CD14-positive monocyte (primary cell): ENCODE measurements around the gene LAMA3. TPM values are rescaled to one million over a fixed set of nuclear protein-coding genes. Genes with fewer than 3 reads are reported as not detected.

Experiments
- DNase-seq, 3 donors: peaks; one replicate each; pipeline ENCODE4 v3.0.0-alpha.2; 2011 to 2022
- H2AFZ ChIP-seq: 2 replicates; pipeline ENCODE4 v1.6.0; 2012; ENCODE audit warnings: mild to moderate bottlenecking, low read depth, low read length, inconsistent platforms; ENCODE audit not compliant: insufficient read depth, poor library complexity, severe bottlenecking
- H3K27ac ChIP-seq, 2 donors: 1 replicate in 1 of 2; 2 replicates in 1 of 2; pipeline ENCODE4 v1.5.1; 2012 to 2013; ENCODE audit warnings: low read length in 2 of 2, control low read depth in 1 of 2, inconsistent platforms in 1 of 2, low read depth in 1 of 2, mild to moderate bottlenecking in 1 of 2
- H3K27me3 ChIP-seq, 2 donors: one replicate each; pipeline versions ENCODE4 v1.6.0 to v1.6.1; 2011 to 2013; ENCODE audit warnings: low read length in 2 of 2; ENCODE audit not compliant: control insufficient read depth in 2 of 2, insufficient read depth in 2 of 2
- H3K36me3 ChIP-seq, 2 donors: replicated peaks in 1 of 2; 1 replicate in 1 of 2; 2 replicates in 1 of 2; pipeline versions ENCODE4 v1.5.1 to v1.6.1; 2012 to 2013; ENCODE audit warnings: low read length in 2 of 2, control low read depth in 1 of 2, inconsistent platforms in 1 of 2, mild to moderate bottlenecking in 1 of 2; ENCODE audit not compliant: insufficient read depth in 2 of 2, control insufficient read depth in 1 of 2
- H3K4me1 ChIP-seq, 2 donors: 1 replicate in 1 of 2; 2 replicates in 1 of 2; pipeline versions ENCODE4 v1.5.1 to v1.6.1; 2012 to 2013; ENCODE audit warnings: low read length in 2 of 2, control low read depth in 1 of 2, inconsistent platforms in 1 of 2, mild to moderate bottlenecking in 1 of 2, moderate library complexity in 1 of 2; ENCODE audit not compliant: insufficient read depth in 2 of 2, control insufficient read depth in 1 of 2
- H3K4me2 ChIP-seq: replicated peaks from 2 replicates; pipeline ENCODE3; 2012; ENCODE audit warnings: low read length, moderate library complexity, mild to moderate bottlenecking; ENCODE audit not compliant: poor library complexity, severe bottlenecking; ENCODE audit errors: extremely low read depth
- H3K4me3 ChIP-seq, 3 experiments: fragments of 200-600 bp in 1 of 3; sonication (generic) in 1 of 3; replicated peaks in 1 of 3; 1 replicate in 2 of 3; 2 replicates in 1 of 3; pipeline ENCODE4 v1.5.1; 2011 to 2013; ENCODE audit warnings: low read length in 3 of 3, mild to moderate bottlenecking in 3 of 3, control low read depth in 2 of 3, low read depth in 2 of 3, inconsistent platforms in 1 of 3, moderate library complexity in 1 of 3
- H3K79me2 ChIP-seq: 2 replicates; pipeline ENCODE4 v1.6.0; 2012; ENCODE audit warnings: mild to moderate bottlenecking, control low read depth, inconsistent platforms, low read length, moderate library complexity; ENCODE audit not compliant: insufficient read depth
- H3K9ac ChIP-seq: 2 replicates; pipeline ENCODE4 v1.6.0; 2017; ENCODE audit warnings: low read length, mild to moderate bottlenecking; ENCODE audit not compliant: insufficient read depth, poor library complexity, severe bottlenecking
- H3K9me3 ChIP-seq, 2 donors: replicated peaks in 1 of 2; 1 replicate in 1 of 2; 2 replicates in 1 of 2; pipeline versions ENCODE4 v1.5.1 to v1.6.1; 2012 to 2013; ENCODE audit warnings: low read length in 2 of 2, control low read depth in 1 of 2; ENCODE audit not compliant: control insufficient read depth in 1 of 2, insufficient read depth in 1 of 2
- H4K20me1 ChIP-seq: 2 replicates; pipeline ENCODE4 v1.6.0; 2012; ENCODE audit warnings: mild to moderate bottlenecking, low read length, control low read depth, moderate library complexity; ENCODE audit not compliant: insufficient read depth
- H3K27ac Mint-ChIP-seq, 7 donors: one replicate each; pipeline ENCODE4 v1.8.0; 2020; ENCODE audit warnings: mild to moderate bottlenecking in 7 of 7, mixed read lengths in 7 of 7, moderate library complexity in 6 of 7, inconsistent platforms in 2 of 7
- H3K27me3 Mint-ChIP-seq, 3 donors: one replicate each; pipeline ENCODE4 v1.8.0; 2021 to 2022; ENCODE audit warnings: low read depth in 3 of 3, mild to moderate bottlenecking in 3 of 3, mixed read lengths in 3 of 3, moderate library complexity in 3 of 3, inconsistent platforms in 1 of 3
- H3K36me3 Mint-ChIP-seq, 2 donors: one replicate each; pipeline ENCODE4 v1.8.0; 2020; ENCODE audit warnings: mixed read lengths in 2 of 2, inconsistent platforms in 1 of 2, mild to moderate bottlenecking in 1 of 2
- H3K4me1 Mint-ChIP-seq: one replicate; pipeline ENCODE4 v1.8.0; 2020; ENCODE audit warnings: mild to moderate bottlenecking, mixed read lengths
- H3K4me3 Mint-ChIP-seq, 2 donors: one replicate each; pipeline ENCODE4 v1.8.0; 2020; ENCODE audit warnings: mild to moderate bottlenecking in 2 of 2, mixed read lengths in 2 of 2, moderate library complexity in 1 of 2
- H3K9me3 Mint-ChIP-seq, 7 donors: one replicate each; pipeline ENCODE4 v1.8.0; 2020 to 2022; ENCODE audit warnings: mixed read lengths in 7 of 7, mild to moderate bottlenecking in 6 of 7, moderate library complexity in 6 of 7, inconsistent platforms in 2 of 7
- CTCF ChIP-seq: fragments of 200-600 bp; IDR thresholded peaks from one replicate; pipeline ENCODE4 v1.8.0; 2022; ENCODE audit warnings: antibody characterized with exemption, mild to moderate bottlenecking
- WGBS: methylation state at CpG from one replicate; pipeline ENCODE4 v1.1.5; 2013; ENCODE audit warnings: missing lambda C conversion rate; ENCODE audit not compliant: insufficient coverage; 5-methylcytosine and 5-hydroxymethylcytosine counted together
- intact Hi-C, 2 donors: fragments of 100-400 bp; cut with micrococcal nuclease; formaldehyde crosslinking; loops; one replicate each; pipeline versions ENCODE4 v1.15.0 to v1.15.1; 2023
- polyA plus RNA-seq, 3 donors: library from polyadenylated mRNA; depleted of rRNA in 1 of 3; unstranded in 2 of 3; stranded (reverse) in 1 of 3; fragments of 300-500 nt in 2 of 3; fragments of >200 nt in 1 of 3; fragmentation: Illumina TruSeq in 2 of 3; gene quantifications; 1 replicate in 2 of 3; 2 replicates in 1 of 3; pipeline ENCODE4 v1.2.3, GENCODE V29; 2012 to 2021

LAMA3 gene
- polyA plus RNA-seq, 3 donors: not detected

- no peak overlapping the region for H3K27ac Mint-ChIP-seq
- no peaks in the 10 kb centered on the region for H3K27me3 ChIP-seq
- H3K4me3 Mint-ChIP-seq: no peak overlapping the region
- peaks cover 1 to 7% (median 4%) of the 10 kb centered on the region in 3 donors for H3K27me3 Mint-ChIP-seq
- H3K4me1 ChIP-seq: no peaks in the 10 kb centered on the region
- peaks cover 5% of the 10 kb centered on the region for H3K4me1 Mint-ChIP-seq
- no peak overlapping the region for H3K4me3 ChIP-seq
- no peaks in the 10 kb centered on the region for H3K79me2 ChIP-seq
- intact Hi-C loops: loop anchor here in 1 of 2 donors (10.0 kb wide), 1 partner anchor 188 kb away; no protein-coding TSS in a partner anchor
- H2AFZ ChIP-seq: no peak overlapping the region
- H3K27ac ChIP-seq: no peak overlapping the region
- H4K20me1 ChIP-seq: no peaks in the 10 kb centered on the region
- H3K9ac ChIP-seq: no peak overlapping the region
- peaks cover 0 to under 1% (median 0%) of the 10 kb centered on the region in 7 donors for H3K9me3 Mint-ChIP-seq
- H3K4me2 ChIP-seq: no peak overlapping the region
- no peaks in the 10 kb centered on the region for H3K36me3 ChIP-seq
- no peaks in the 10 kb centered on the region for H3K9me3 ChIP-seq
- 100% methylated on average over 1 of the region's 4 CpGs for WGBS
- DNase-seq: no peak
- TF ChIP-seq CTCF: peak; percentile 59
- no peaks in the 10 kb centered on the region for H3K36me3 Mint-ChIP-seq
These were observed 123.5 kb downstream of the LAMA3 start for GRCh38 chr18:23812546-23813440.

- no peaks in the 10 kb centered on the region for H3K79me2 ChIP-seq
- WGBS: 95% methylated on average over 6 of the region's 7 CpGs
- peaks cover 1 to 7% (median 7%) of the 10 kb centered on the region in 3 donors for H3K27me3 Mint-ChIP-seq
- H3K4me1 Mint-ChIP-seq: peaks cover 5% of the 10 kb centered on the region
- H3K36me3 ChIP-seq: no peaks in the 10 kb centered on the region
- H3K27ac Mint-ChIP-seq: no peak overlapping the region
- no peak overlapping the region for H3K9ac ChIP-seq
- no peak overlapping the region for H2AFZ ChIP-seq
- H4K20me1 ChIP-seq: no peaks in the 10 kb centered on the region
- H3K4me1 ChIP-seq: no peaks in the 10 kb centered on the region
- no peak overlapping the region for H3K4me3 Mint-ChIP-seq
- H3K4me2 ChIP-seq: no peak overlapping the region
- no peak overlapping the region for H3K4me3 ChIP-seq
- H3K36me3 Mint-ChIP-seq: no peaks in the 10 kb centered on the region
- DNase-seq: no peak
- no peak overlapping the region for H3K27ac ChIP-seq
- no peaks in the 10 kb centered on the region for H3K9me3 ChIP-seq
- no peaks in the 10 kb centered on the region for H3K27me3 ChIP-seq
- intact Hi-C loops: loop anchor here in 1 of 2 donors (10.0 kb wide), 1 partner anchor 190 kb away; no protein-coding TSS in a partner anchor
- H3K9me3 Mint-ChIP-seq: no peaks in the 10 kb centered on the region
- TF ChIP-seq CTCF: no peak
These were observed 125.8 kb downstream of the LAMA3 start for GRCh38 chr18:23814991-23815614.
